ENCODE measurements around the gene MAP2K5.

MAP2K5 gene

DNA sequence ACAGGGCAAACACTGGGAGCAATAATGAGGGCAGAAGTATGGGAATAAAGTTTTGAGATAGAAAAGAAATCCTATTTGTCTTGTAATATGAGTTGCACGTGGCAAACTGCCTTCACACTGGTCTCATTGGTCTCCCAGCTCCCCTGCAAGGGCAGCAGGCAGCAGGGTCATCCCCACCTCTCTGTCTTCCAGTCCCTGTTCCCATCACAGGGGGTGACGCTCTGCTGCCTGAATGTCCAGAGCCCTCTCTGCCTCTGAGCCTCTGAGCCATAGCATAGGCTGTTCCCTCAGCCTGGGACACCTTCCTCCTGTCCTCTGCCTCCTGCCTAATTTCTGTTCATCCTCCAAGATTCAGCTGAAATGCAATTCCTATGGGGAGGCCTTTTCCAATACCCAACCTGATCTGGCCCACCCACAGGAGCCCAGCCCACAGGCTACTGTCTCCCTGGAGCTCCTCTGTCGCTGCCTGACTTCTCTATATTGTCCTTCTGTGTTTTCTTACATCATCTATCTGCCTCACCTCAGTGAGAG, 270.7 kb downstream of the MAP2K5 start:
- no peak for DNase-seq

DNA sequence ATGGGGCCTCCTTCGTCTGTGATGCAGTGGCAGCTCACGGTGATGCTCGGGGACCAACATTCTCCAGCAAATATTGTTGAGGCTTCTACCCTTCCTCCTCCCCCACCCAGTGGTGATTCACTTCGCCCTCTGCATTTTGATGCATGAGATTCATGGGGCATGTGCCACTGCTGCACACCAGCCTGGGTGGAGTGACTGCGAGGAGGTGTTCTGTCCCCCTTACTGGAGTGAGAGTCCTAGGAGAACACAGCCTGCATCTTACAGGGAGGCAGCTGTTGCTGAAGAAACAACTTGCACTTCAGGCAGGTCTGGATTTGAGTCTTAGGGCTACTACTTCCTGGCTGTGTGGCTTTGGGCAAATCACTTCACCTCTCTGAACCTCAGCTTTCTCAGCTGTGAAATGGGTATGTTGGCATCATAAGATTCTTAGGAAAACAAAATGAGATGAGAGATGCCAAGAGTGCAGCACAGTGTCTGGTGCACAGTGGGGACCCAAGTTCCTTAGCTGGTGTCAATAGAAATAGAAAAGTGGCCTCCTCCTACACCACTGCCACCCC, 272.6 kb downstream of the MAP2K5 start:
- no peak for DNase-seq

DNA sequence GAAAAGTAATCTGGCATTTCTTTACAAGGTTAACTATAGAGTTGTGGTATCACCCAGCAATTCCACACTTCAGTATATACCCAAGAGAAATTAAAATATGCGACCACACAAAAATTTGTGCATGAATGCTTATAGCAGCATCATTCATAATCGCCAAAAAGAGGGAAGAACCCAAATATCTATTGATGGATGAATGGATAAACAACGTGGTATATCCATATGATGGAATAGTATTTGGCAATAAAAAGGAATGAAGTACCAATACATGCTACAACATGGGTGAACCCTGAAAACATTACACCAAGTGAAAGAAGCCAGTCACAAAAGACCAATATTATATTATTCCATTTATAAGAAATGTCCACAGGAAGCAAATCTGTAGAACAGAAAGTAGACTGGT, 274.2 kb downstream of the MAP2K5 start:
- no peak for DNase-seq

DNA sequence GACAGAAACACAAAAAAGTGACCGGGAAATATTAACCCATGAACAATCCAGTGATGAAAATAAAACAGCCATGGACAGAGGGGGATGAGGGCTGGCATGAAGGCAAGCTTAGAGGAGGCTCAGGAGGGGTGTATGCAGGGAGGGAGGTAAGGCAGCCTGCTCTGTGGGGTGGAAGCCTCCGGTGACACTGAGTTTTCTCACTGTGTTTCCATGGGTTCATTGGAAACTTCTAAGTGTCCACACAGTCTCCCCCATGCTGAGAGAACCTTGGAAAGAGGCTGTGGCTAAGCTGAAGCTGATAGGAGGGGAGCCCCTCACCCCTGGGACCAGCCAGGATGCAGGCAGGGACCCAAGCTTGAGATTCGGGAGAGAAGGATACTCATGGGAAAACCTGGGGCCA, 276.0 kb downstream of the MAP2K5 start:
- DNase-seq, result no peak

DNA sequence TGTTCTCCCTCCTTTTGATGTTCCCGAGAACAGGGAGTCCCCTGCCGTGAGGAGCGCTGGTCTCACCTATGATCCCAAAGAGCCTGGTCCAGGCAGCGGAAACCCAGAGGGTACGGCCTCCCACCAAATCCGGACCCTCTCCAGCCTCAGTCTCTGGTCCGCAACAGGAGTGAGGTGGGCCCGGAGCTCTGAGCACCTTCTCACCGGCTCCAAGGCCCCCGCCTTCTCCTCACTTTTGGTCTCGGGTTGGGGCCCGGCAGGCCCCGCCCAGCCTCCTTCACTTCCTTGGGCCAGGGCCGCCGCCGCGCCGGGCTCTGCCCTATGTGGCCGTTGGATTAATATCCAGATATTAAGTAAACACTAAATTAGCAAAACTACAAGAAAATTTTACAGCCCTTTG, 277.1 kb downstream of the MAP2K5 start:
- no peak for DNase-seq

DNA sequence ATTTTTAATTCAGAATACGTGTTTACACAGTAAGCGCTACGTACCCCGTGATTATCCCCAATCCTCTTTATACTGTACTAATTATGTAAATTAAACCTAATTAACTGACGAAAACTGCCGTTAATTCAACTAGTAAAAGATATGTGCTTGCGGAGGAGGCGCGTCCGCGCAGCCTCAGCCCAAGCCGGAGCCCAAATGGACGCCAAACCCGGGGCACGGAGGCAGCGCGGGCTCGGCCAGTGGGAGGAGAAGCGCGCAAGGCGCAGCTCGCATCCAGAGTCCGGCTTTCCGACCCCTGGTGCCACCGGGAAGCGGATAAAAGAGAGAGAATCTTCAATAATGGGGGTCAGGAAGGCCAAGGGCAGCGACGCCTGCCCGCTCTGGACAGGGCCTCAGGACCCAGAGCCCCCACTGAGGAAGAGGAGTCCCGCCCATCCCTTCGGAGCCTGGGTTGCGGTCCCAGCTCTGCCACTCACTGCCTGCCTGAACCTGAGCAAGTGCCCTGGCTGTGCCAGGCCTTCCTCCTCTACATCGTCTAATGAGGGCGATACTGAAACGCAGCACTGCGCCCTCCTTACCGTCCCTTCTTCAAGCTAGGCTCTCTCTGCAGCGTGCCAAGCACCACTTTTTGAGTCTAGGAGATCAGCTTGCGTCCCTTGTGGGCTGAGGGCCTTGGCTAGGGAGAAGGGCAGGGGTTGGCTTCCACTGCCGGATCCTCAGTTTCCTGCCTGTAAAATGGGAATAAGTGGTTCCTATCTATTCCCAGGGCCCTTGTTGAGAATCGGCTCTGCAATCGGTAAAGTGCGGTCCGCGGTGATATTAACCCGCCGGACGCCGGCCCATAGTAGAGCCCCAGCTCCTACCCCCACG, 277.9 kb downstream of the MAP2K5 start:
- no peak for DNase-seq

DNA sequence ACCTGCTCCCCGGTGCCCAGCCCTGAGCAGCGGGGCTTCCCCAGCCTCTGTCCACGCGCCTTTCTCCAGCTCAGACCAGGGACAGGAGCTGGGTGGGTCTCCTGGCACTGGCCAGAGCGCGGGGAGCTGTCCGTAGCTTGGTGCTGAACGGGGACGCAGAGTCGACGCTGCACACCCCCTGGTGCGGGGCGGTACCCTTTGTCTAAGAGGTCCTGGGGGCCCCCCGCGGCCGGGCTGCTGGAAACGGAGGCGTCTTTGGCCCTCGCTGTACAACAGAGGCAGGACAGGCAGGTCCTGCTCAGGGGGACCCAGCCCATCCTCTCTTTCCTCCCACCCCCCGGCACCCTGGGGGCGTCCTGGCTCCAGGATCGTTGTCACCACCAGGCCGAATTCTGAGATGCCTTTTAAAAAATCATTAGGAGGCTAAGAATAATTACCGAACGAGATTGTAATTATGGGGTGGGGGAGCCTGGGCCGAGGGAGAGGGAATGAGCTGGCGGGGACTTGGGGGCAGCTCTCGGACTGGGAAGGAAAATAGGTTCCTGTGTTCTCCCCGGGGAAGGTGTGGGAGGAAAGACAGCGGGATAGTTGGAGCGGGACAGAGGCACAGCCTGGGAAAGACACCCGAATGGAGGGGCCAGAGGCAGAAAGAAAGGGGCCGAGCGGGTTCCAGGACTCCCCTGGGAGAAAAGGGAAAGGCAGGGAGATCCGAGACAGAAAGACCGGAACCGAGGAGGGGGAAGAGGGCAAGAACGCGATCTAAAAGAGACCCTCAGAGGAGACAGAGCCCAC, 278.7 kb downstream of the MAP2K5 start:
- DNase-seq, result no peak

DNA sequence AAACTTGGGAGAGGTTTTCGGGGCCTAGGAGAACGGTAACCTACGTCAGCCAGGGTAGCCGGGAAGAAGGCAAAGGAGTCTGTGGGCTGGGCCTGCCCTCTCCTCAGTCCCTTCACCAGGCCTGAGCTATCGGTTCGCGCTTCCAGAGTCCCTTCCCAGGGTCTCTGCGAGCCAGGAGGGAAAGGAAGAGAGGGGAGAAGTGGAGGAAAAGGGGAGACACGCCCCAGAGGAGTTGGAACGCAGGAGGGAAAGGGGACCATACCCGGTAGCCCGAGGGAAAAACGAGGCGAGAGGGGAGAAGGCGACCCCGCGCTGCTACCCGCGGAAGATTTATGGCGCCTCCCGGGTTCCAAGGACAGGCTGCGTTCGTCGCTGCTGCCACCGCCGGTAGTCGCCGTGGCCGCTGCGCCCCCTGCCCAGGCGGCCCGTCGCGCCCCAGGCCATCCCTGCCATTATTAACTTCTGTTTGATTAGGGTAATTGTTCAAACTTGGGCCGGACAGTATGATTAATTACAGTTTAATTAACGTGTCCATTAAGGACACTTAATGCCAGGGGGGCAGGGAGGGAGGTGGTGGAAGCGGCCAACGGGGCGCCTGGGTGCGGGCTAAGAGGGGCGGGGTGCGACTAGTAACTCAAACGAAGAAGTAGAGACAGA, 279.4 kb downstream of the MAP2K5 start:
- no peak for DNase-seq

DNA sequence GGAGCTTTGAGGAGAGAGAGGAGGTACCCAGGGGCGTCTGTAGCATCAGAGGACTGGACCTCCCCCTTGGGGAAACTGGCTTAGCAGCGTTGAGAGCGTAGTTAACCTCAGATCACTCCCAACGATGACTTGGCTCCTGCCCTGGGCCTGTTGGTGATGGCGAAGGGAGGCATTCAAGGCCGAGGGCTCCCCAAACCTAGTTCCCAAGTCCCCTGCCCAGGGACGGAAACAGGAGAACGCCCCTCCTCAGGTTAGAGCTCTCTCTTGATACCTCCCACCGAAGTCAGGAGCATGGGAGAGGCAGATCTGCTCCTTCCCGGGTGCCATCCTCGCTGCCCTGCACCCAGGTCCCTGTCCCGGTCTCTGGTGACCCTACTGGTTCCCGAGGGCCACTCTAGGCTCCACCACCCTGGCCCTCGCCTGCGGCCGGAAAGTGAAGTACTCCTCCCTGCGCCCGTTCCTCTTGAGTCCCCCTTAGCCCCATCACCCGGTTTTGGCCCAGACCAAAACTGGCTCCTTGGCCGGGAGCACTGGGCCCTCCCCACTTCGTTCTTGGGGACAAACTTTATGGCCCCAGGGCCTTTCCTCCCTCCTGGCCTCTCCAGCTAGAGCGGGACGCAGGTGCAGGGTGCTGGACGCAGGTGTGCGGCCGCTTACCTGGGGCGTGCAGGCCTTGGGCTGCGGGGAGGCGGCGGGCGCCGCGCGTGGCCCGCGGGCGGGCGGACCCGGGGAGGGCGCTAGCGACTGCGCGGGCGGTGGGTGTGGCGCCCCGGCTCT, 280.2 kb downstream of the MAP2K5 start:
- DNase-seq, result no peak

DNA sequence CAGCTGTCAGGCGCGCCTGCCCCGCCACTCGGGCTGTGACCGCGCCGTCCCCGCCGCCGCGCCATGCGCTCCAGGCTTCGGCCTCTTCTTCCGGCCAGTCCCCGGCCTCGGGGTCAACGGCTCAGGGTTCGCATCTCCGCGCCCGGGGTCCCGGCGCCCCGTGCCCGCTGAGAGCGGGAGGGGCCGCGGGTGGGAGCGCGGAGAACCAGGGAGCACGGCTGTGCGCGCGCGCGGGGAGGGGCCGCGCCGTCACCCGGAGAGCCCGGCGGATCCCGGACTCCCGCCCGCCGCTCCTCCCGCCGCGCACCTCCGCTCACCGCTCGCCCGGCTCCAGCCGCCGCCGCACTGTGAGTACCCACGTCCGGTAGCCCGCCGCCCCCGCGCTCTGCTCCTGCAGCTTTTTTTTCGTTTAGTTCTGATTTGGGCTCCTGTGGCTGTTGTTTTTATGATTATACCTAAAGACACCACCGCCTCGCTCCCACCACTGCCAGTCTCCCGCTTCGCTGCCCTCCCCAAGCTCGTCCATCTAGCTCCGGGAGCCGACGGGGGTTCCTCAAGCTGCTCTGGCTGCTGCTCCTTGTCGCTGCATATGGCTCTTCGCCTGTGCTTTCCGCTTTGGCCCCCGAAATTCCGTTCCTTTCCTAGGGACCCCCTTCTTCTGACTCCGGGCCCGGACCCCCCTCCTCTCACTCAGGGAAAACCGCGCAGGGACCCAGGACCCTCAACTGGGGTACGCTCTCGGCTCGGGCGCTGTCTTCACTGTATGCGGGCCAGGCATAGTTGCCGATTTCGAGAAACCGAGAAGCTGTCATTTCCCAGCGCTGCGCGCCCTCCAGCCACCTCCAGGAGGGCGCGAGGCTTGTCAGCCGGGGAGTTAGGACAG, 281.1 kb downstream of the MAP2K5 start:
- DNase-seq, result peak; percentile 49

DNA sequence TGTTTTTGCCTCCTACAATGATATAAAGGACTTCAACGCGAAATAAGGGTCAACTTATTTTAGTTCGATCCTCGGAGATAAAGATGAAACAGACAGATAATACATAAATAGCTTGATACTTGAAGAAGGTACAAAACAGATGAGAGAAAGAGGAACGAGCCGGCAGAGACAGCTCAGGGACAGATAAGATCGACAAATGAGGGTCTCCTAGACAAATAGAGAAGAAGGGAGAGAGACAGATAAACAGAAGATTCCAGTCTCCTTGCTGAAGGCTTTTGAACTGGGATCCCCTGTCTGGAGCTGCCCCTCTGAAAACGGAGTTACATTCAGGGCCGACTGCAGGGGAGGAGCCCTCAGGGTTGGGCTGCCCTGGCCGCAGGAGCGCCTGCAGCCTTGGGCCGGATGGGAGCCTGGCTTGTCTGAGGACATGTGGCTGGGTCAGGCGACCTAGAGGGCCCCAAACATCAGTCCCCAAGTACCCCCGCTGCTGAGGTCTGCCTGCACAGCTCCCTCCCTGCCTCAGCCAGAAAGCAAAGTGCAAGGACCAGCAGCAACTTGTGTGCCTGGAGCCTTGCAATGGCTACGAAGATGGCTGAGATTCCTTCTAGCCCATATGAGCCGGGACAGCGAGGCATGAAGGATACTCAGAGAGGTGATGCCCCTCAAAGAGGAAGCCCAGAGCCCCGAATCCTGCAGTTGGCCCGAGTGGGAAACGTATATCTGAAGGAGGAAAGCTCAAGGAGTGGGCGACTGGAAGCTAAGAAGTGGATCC, 281.9 kb downstream of the MAP2K5 start:
- DNase-seq, result no peak

DNA sequence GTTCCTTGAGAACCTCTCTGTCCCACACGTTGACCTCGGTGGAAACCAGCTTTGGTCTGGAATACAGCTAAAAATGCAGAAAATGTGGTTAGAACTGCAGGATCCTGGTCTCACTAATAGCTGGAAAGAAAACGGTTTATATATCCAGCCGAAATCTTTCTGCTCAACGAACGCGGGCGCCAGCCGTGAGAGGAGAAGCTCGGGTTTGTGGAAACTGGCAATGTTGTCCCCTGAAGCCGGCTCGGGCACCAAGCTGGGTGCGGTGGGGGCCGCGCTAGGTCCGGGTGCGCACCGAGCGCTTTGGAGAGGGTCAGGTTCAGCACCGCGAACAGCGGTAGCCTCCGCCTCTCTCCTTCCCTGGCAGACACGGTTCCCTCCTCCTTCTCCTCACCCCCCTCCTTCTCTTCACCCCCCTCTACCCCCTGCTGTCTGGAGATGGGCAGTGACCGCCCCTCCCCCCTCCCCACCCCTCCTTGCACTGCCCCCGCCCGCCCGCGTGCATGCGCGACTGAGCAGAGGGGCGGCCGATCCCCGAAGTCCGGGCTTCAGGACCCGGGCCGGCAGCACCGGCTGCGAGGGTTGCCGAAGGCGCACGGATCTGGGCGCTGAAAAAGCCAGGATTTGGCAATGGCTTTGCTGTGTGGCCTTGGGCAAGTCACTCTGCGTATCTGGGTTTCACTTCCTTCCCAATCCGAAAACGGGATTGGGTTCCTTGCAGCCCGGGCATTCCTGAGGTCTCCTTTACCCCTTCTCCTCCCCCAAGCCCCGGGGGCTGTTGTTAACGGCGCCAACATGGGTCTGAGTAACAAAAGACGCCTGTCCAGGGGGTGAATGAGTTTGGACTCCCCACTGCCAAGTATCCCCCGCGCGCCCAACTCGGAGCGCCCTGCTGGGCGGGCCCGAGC, 282.7 kb downstream of the MAP2K5 start, which contains the start of gene SKOR1:
Gene SKOR1, plus strand, starts transcription at position 534 of the 905 bp plus-strand sequence. Its CDS starts 94 bp downstream, at position 628.
- DNase-seq, result no peak

DNA sequence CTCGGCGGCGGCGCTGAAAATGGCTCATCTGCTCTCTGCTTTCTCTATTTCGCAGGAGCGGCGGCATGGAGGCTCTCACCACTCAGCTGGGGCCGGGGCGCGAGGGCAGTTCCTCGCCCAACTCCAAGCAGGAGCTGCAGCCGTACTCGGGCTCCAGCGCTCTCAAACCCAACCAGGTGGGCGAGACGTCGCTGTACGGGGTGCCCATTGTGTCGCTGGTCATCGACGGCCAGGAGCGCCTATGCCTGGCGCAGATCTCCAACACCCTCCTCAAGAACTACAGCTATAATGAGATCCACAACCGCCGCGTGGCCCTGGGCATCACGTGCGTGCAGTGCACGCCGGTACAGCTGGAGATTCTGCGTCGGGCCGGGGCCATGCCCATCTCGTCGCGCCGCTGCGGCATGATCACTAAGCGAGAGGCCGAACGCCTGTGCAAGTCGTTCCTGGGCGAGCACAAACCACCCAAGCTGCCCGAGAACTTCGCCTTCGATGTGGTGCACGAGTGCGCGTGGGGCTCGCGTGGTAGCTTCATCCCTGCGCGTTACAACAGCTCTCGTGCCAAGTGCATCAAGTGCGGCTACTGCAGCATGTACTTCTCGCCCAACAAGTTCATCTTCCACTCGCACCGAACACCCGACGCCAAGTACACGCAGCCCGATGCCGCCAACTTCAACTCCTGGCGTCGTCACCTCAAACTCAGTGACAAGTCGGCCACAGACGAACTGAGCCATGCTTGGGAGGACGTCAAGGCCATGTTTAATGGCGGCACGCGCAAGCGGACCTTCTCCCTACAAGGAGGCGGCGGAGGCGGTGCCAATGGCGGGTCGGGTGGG, 283.6 kb downstream of the MAP2K5 start:
- DNase-seq, result no peak

DNA sequence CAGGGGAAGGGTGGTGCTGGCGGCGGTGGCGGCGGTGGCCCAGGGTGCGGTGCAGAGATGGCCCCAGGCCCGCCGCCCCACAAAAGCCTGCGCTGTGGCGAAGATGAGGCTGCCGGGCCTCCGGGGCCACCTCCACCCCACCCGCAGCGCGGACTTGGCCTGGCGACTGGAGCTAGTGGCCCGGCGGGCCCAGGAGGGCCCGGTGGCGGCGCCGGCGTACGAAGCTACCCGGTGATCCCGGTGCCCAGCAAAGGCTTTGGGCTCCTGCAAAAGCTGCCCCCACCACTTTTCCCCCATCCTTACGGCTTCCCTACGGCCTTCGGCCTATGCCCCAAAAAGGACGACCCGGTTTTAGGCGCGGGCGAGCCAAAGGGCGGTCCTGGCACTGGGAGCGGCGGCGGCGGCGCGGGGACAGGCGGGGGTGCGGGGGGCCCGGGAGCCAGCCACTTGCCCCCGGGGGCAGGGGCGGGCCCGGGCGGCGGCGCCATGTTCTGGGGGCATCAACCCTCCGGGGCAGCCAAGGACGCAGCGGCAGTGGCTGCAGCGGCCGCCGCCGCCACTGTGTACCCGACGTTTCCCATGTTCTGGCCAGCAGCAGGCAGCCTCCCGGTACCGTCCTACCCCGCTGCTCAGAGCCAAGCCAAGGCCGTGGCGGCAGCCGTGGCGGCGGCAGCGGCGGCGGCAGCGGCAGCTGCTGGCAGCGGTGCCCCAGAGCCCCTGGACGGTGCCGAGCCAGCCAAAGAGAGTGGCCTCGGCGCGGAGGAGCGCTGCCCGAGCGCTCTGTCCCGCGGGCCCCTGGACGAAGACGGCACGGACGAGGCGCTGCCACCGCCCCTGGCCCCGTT, 284.4 kb downstream of the MAP2K5 start:
- no peak for DNase-seq

DNA sequence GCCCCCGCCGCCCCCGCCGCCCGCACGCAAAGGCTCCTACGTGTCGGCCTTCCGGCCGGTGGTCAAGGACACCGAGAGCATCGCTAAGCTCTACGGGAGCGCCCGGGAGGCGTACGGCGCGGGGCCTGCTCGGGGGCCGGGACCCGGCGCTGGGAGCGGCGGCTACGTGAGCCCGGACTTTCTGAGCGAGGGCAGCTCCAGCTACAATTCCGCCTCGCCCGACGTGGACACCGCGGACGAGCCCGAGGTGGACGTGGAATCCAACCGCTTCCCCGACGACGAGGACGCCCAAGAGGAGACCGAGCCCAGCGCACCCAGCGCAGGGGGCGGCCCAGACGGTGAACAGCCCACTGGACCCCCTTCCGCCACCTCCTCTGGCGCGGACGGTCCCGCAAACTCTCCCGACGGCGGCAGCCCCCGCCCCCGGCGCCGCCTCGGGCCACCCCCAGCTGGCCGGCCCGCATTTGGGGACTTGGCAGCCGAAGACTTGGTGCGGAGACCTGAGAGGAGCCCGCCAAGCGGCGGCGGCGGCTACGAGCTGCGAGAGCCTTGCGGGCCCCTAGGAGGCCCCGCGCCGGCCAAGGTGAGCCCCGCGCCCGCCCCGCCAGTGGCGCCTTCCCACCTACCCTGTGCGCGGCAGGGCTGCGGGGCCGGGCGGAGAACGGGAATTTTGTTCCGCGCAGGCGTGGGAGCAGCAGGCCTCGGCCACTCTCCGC, 285.2 kb downstream of the MAP2K5 start:
- no peak for DNase-seq

DNA sequence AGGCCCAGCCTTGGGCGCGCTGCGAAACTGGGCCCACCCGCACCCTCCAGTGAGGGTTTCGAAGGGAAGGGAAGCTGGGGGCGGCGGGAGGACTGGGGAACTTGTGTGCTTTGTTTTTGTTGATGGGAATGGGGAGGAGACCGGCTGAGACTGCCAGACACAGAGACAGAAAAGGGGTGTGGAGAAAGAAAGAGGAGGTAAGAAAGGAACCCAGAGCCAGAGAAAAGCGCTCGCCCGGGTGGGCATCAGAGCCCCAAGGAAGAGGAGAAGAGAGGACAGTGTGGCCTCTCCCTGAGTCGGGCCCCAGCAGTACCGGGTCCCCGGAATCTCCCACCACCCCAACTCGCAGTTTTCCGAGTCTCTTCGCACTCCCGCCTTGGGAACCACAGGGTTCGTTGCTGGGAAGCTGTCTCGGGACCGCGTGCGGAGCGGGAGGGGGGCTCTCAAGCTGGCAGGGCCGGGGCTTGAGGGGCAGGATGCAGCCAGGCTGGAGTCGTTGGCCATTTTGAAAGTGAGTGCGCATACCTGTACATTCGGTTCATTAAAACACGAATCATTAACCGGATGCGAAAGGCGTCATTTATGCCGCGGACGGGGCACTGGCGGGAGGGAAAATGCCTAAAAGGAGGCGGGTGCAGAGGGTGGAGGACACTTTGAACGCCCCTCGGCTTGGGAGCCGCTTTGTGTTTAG, 285.9 kb downstream of the MAP2K5 start:
- no peak for DNase-seq
